Keratinocyte (primary cell): ENCODE data around the gene MED16.
"Not testable (repeated sequence)": the region's sequence is repeated elsewhere in the genome, so short reads cannot be mapped to it uniquely, and the experiment has no call there.

Experiments used
- EZH2 ChIP-seq: IDR thresholded peaks from one replicate; pipeline ENCODE4 v1.6.1; 2012; ENCODE audit warnings: inconsistent platforms, mild to moderate bottlenecking, low read length, moderate library complexity
- TF ChIP-seq, protein P1 (sequence below), 3 experiments: IDR thresholded peaks in 1 of 3; conservative IDR thresholded peaks in 1 of 3; optimal IDR thresholded peaks in 1 of 3; 2 replicates in 2 of 3; 3 replicates in 1 of 3; pipeline versions ENCODE3 to v1.5.1; 2011; ENCODE audit warnings: low read length in 3 of 3, mild to moderate bottlenecking in 3 of 3, moderate library complexity in 2 of 3, control low read depth in 1 of 3, inconsistent platforms in 1 of 3; ENCODE audit not compliant: insufficient read depth in 2 of 3; ENCODE audit errors: extremely low read depth in 1 of 3

DNA sequence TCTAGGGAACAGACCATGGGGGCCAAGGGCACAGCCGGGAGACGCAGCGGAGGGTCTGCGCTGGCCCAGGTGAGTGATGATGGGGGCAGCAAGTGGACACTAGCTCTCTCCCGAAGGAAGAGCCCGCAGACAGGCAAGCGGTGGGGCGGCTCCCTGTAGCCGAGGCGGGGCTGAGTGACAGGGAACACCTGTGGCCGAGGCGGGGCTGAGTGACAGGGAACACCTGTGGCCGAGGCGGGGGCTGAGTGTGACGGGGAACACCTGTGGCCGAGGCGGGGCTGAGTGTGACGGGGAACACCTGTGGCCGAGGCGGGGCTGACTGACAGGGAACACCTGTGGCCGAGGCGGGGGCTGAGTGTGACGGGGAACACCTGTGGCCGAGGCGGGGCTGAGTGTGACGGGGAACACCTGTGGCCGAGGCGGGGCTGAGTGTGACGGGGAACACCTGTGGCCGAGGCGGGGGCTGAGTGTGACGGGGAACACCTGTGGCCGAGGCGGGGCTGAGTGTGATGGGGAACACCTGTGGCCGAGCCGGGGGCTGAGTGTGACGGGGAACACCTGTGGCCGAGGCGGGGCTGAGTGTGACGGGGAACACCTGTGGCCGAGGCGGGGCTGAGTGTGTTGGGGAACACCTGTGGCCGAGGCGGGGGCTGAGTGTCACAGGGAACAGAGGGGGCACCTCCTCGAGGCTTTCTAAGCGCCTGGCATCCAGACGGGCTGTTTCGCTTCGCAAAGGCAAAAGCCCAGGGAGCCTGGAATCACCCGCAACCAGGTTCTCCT is 1.4 kb downstream of the MED16 start:
- TF ChIP-seq, protein P1, sequence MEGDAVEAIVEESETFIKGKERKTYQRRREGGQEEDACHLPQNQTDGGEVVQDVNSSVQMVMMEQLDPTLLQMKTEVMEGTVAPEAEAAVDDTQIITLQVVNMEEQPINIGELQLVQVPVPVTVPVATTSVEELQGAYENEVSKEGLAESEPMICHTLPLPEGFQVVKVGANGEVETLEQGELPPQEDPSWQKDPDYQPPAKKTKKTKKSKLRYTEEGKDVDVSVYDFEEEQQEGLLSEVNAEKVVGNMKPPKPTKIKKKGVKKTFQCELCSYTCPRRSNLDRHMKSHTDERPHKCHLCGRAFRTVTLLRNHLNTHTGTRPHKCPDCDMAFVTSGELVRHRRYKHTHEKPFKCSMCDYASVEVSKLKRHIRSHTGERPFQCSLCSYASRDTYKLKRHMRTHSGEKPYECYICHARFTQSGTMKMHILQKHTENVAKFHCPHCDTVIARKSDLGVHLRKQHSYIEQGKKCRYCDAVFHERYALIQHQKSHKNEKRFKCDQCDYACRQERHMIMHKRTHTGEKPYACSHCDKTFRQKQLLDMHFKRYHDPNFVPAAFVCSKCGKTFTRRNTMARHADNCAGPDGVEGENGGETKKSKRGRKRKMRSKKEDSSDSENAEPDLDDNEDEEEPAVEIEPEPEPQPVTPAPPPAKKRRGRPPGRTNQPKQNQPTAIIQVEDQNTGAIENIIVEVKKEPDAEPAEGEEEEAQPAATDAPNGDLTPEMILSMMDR (optimal IDR thresholded peaks at IDR 0.05 in 1 of 3, IDR thresholded peaks at IDR 0.05 in 1 of 3, conservative IDR thresholded peaks at IDR 0.05 in 1 of 3; ENCODE audit: extremely low read depth in 1 of 3, insufficient read depth in 2 of 3, low read length in 3 of 3) = not testable (repeated sequence)
- not testable (repeated sequence) for TF ChIP-seq EZH2
